ENCODE measurements around the gene MPP3. TPM values are rescaled to one million over a fixed set of nuclear protein-coding genes. Genes with fewer than 3 reads are reported as not detected.

The MPP3 gene
- total RNA-seq, 1 experiment from 2014 or later = 11.3 TPM

DNA sequence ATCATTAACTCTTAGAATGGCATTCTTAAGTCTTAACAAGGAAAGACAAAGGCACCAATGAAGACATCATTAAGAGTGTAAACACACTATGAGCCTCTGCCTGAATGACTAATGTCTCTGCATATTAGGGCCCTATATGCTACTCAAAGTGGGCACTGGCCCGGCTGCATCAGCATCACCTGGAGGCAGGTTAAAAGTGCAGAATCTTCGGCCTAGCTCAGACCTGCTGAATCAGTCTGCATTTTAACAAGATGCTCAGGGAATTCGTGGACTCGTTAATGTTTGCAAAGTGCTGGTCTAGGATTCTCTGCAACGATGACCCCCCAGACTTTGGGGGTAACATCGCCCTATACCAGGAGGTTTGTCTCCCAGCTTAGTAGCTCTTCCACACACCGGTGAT, 6.7 kb downstream of the MPP3 start:
- H3K9me3 Mint-ChIP-seq = no peaks in the 10 kb centered on the region
- ATAC-seq = no peak
- CTCF ChIA-PET = interaction anchor here (1.3 to 1.8 kb wide), 3 partner anchors 9 to 20 kb away, joined by 4 to 12 read pairs (median 6); partner anchors contain the start of gene CD300LG

More for the DNA sequence above, 6.7 kb downstream of the MPP3 start:
- no peak overlapping the region for H3K4me3 Mint-ChIP-seq
- no peak for TF ChIP-seq TEAD1 (CRISPR knock-in tag; IDR thresholded peaks at IDR 0.05)
- no peak for TF ChIP-seq ZBTB21 (CRISPR knock-in tag; IDR thresholded peaks at IDR 0.05; ENCODE audit: borderline replicate concordance)
- TF ChIP-seq, protein P1, sequence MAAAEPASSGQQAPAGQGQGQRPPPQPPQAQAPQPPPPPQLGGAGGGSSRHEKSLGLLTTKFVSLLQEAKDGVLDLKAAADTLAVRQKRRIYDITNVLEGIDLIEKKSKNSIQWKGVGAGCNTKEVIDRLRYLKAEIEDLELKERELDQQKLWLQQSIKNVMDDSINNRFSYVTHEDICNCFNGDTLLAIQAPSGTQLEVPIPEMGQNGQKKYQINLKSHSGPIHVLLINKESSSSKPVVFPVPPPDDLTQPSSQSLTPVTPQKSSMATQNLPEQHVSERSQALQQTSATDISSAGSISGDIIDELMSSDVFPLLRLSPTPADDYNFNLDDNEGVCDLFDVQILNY (CRISPR knock-in tag; IDR thresholded peaks at IDR 0.05) = no peak
- TF ChIP-seq NFE2L1 (CRISPR knock-in tag; IDR thresholded peaks at IDR 0.05) = no peak
- TF ChIP-seq, protein P2, sequence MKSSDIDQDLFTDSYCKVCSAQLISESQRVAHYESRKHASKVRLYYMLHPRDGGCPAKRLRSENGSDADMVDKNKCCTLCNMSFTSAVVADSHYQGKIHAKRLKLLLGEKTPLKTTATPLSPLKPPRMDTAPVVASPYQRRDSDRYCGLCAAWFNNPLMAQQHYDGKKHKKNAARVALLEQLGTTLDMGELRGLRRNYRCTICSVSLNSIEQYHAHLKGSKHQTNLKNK (CRISPR knock-in tag; IDR thresholded peaks at IDR 0.05) = no peak
- TF ChIP-seq, protein P3, sequence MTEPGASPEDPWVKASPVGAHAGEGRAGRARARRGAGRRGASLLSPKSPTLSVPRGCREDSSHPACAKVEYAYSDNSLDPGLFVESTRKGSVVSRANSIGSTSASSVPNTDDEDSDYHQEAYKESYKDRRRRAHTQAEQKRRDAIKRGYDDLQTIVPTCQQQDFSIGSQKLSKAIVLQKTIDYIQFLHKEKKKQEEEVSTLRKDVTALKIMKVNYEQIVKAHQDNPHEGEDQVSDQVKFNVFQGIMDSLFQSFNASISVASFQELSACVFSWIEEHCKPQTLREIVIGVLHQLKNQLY (CRISPR knock-in tag; IDR thresholded peaks at IDR 0.05) = no peak
- no peak for TF ChIP-seq SMAD3 (CRISPR knock-in tag; IDR thresholded peaks at IDR 0.05; ENCODE audit: borderline replicate concordance)
- TF ChIP-seq ZNF396 (CRISPR knock-in tag; IDR thresholded peaks at IDR 0.05; ENCODE audit: borderline replicate concordance) = no peak
- TF ChIP-seq, protein P4, sequence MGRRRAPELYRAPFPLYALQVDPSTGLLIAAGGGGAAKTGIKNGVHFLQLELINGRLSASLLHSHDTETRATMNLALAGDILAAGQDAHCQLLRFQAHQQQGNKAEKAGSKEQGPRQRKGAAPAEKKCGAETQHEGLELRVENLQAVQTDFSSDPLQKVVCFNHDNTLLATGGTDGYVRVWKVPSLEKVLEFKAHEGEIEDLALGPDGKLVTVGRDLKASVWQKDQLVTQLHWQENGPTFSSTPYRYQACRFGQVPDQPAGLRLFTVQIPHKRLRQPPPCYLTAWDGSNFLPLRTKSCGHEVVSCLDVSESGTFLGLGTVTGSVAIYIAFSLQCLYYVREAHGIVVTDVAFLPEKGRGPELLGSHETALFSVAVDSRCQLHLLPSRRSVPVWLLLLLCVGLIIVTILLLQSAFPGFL (CRISPR knock-in tag; IDR thresholded peaks at IDR 0.05; ENCODE audit: borderline replicate concordance) = no peak
- TF ChIP-seq, protein P5, sequence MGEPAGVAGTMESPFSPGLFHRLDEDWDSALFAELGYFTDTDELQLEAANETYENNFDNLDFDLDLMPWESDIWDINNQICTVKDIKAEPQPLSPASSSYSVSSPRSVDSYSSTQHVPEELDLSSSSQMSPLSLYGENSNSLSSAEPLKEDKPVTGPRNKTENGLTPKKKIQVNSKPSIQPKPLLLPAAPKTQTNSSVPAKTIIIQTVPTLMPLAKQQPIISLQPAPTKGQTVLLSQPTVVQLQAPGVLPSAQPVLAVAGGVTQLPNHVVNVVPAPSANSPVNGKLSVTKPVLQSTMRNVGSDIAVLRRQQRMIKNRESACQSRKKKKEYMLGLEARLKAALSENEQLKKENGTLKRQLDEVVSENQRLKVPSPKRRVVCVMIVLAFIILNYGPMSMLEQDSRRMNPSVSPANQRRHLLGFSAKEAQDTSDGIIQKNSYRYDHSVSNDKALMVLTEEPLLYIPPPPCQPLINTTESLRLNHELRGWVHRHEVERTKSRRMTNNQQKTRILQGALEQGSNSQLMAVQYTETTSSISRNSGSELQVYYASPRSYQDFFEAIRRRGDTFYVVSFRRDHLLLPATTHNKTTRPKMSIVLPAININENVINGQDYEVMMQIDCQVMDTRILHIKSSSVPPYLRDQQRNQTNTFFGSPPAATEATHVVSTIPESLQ (CRISPR knock-in tag; IDR thresholded peaks at IDR 0.05) = no peak
- no peak for TF ChIP-seq SOX15 (CRISPR knock-in tag; IDR thresholded peaks at IDR 0.05)
- no peak for TF ChIP-seq ESRRA (CRISPR knock-in tag; IDR thresholded peaks at IDR 0.05; ENCODE audit: borderline replicate concordance)
- no peak for TF ChIP-seq ZNF121 (CRISPR knock-in tag; IDR thresholded peaks at IDR 0.05)
- TF ChIP-seq, protein P6, sequence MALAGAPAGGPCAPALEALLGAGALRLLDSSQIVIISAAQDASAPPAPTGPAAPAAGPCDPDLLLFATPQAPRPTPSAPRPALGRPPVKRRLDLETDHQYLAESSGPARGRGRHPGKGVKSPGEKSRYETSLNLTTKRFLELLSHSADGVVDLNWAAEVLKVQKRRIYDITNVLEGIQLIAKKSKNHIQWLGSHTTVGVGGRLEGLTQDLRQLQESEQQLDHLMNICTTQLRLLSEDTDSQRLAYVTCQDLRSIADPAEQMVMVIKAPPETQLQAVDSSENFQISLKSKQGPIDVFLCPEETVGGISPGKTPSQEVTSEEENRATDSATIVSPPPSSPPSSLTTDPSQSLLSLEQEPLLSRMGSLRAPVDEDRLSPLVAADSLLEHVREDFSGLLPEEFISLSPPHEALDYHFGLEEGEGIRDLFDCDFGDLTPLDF (CRISPR knock-in tag; IDR thresholded peaks at IDR 0.05) = no peak
- no peak for TF ChIP-seq FOXJ3 (CRISPR knock-in tag; IDR thresholded peaks at IDR 0.05; ENCODE audit: borderline replicate concordance)
- TF ChIP-seq, protein P7, sequence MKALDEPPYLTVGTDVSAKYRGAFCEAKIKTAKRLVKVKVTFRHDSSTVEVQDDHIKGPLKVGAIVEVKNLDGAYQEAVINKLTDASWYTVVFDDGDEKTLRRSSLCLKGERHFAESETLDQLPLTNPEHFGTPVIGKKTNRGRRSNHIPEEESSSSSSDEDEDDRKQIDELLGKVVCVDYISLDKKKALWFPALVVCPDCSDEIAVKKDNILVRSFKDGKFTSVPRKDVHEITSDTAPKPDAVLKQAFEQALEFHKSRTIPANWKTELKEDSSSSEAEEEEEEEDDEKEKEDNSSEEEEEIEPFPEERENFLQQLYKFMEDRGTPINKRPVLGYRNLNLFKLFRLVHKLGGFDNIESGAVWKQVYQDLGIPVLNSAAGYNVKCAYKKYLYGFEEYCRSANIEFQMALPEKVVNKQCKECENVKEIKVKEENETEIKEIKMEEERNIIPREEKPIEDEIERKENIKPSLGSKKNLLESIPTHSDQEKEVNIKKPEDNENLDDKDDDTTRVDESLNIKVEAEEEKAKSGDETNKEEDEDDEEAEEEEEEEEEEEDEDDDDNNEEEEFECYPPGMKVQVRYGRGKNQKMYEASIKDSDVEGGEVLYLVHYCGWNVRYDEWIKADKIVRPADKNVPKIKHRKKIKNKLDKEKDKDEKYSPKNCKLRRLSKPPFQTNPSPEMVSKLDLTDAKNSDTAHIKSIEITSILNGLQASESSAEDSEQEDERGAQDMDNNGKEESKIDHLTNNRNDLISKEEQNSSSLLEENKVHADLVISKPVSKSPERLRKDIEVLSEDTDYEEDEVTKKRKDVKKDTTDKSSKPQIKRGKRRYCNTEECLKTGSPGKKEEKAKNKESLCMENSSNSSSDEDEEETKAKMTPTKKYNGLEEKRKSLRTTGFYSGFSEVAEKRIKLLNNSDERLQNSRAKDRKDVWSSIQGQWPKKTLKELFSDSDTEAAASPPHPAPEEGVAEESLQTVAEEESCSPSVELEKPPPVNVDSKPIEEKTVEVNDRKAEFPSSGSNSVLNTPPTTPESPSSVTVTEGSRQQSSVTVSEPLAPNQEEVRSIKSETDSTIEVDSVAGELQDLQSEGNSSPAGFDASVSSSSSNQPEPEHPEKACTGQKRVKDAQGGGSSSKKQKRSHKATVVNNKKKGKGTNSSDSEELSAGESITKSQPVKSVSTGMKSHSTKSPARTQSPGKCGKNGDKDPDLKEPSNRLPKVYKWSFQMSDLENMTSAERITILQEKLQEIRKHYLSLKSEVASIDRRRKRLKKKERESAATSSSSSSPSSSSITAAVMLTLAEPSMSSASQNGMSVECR (CRISPR knock-in tag; IDR thresholded peaks at IDR 0.05; ENCODE audit: borderline replicate concordance) = no peak
- TF ChIP-seq ZNF263 (CRISPR knock-in tag; IDR thresholded peaks at IDR 0.05; ENCODE audit: low read depth) = no peak
- TF ChIP-seq, protein P8, sequence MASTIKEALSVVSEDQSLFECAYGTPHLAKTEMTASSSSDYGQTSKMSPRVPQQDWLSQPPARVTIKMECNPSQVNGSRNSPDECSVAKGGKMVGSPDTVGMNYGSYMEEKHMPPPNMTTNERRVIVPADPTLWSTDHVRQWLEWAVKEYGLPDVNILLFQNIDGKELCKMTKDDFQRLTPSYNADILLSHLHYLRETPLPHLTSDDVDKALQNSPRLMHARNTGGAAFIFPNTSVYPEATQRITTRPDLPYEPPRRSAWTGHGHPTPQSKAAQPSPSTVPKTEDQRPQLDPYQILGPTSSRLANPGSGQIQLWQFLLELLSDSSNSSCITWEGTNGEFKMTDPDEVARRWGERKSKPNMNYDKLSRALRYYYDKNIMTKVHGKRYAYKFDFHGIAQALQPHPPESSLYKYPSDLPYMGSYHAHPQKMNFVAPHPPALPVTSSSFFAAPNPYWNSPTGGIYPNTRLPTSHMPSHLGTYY (CRISPR knock-in tag; IDR thresholded peaks at IDR 0.05) = no peak
- TF ChIP-seq, protein P9, sequence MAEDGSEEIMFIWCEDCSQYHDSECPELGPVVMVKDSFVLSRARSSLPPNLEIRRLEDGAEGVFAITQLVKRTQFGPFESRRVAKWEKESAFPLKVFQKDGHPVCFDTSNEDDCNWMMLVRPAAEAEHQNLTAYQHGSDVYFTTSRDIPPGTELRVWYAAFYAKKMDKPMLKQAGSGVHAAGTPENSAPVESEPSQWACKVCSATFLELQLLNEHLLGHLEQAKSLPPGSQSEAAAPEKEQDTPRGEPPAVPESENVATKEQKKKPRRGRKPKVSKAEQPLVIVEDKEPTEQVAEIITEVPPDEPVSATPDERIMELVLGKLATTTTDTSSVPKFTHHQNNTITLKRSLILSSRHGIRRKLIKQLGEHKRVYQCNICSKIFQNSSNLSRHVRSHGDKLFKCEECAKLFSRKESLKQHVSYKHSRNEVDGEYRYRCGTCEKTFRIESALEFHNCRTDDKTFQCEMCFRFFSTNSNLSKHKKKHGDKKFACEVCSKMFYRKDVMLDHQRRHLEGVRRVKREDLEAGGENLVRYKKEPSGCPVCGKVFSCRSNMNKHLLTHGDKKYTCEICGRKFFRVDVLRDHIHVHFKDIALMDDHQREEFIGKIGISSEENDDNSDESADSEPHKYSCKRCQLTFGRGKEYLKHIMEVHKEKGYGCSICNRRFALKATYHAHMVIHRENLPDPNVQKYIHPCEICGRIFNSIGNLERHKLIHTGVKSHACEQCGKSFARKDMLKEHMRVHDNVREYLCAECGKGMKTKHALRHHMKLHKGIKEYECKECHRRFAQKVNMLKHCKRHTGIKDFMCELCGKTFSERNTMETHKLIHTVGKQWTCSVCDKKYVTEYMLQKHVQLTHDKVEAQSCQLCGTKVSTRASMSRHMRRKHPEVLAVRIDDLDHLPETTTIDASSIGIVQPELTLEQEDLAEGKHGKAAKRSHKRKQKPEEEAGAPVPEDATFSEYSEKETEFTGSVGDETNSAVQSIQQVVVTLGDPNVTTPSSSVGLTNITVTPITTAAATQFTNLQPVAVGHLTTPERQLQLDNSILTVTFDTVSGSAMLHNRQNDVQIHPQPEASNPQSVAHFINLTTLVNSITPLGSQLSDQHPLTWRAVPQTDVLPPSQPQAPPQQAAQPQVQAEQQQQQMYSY (CRISPR knock-in tag; IDR thresholded peaks at IDR 0.05) = no peak
- no peak for TF ChIP-seq OVOL2 (CRISPR knock-in tag; IDR thresholded peaks at IDR 0.05; ENCODE audit: borderline replicate concordance)
- POLR2A ChIA-PET = no interaction called here
- no peak overlapping the region for H3K27ac Mint-ChIP-seq
- H3K36me3 Mint-ChIP-seq = peaks cover 13% of the 10 kb centered on the region; the same call in 1 of the 2 replicates
- H3K27me3 Mint-ChIP-seq (ENCODE audit: low read depth) = peaks cover 3% of the 10 kb centered on the region
- H3K4me1 Mint-ChIP-seq = peaks cover 10% of the 10 kb centered on the region
- no peak for DNase-seq (ENCODE audit: low spot score)
